Right lobe of liver (tissue), 6 donors: Measurements from ENCODE around the gene SDHAF1. TPM values are rescaled to one million over a fixed set of nuclear protein-coding genes. Genes with fewer than 3 reads are reported as not detected.
"Not testable (repeated sequence)": the region's sequence is repeated elsewhere in the genome, so short reads cannot be mapped to it uniquely, and the experiment has no call there.

ENCODE experiments used
- ATAC-seq, 4 donors: fragments of 200-7000 bp; cut with Tn5 transposase; one replicate each; pipeline ENCODE4 v1.9.1; 2020; ENCODE audit warnings: mild to moderate bottlenecking in 4 of 4, moderate library complexity in 4 of 4
- DNase-seq, 3 donors: peaks; one replicate each; pipeline ENCODE4 v3.0.0-alpha.2; 2020
- H3K27ac ChIP-seq, 3 donors: fragments of 200-600 bp; one replicate each; pipeline ENCODE4 v1.8.0; 2022
- H3K27me3 ChIP-seq, 2 donors: fragments of 200-600 bp; one replicate each; pipeline ENCODE4 v1.8.0; 2022
- H3K36me3 ChIP-seq, 4 donors: fragments of 200-600 bp; sonication (generic) in 1 of 4; one replicate each; pipeline versions ENCODE4 v1.5.1 to v1.8.0; 2017 to 2022; ENCODE audit warnings: control low read depth in 1 of 4
- H3K4me1 ChIP-seq, 4 donors: fragments of 200-600 bp; sonication (generic) in 1 of 4; one replicate each; pipeline versions ENCODE4 v1.5.1 to v1.8.0; 2017 to 2022; ENCODE audit warnings: control low read depth in 1 of 4
- H3K4me3 ChIP-seq, 3 donors: fragments of 200-600 bp; one replicate each; pipeline ENCODE4 v1.8.0; 2022
- H3K9me3 ChIP-seq, 4 donors: fragments of 200-600 bp; sonication (generic) in 1 of 4; one replicate each; pipeline versions ENCODE4 v1.5.1 to v1.8.0; 2017 to 2022; ENCODE audit warnings: control low read depth in 1 of 4
- CTCF ChIP-seq, 4 donors: fragments of 200-600 bp in 3 of 4; fragments of 450-650 bp in 1 of 4; IDR thresholded peaks; one replicate each; pipeline versions ENCODE4 v1.5.1 to v1.8.0; 2016 to 2022; ENCODE audit warnings: antibody characterized with exemption in 4 of 4, mild to moderate bottlenecking in 2 of 4
- POLR2A ChIP-seq: fragments of 450-650 bp; IDR thresholded peaks from one replicate; pipeline ENCODE4 v1.6.1; 2017; ENCODE audit warnings: antibody characterized with exemption, mild to moderate bottlenecking
- WGBS: methylation state at CpG from one replicate; pipeline ENCODE4 v1.1.6; 2018; ENCODE audit warnings: low coverage, low lambda C conversion rate; ENCODE audit not compliant: insufficient coverage; ENCODE audit errors: missing lambda C conversion rate; 5-methylcytosine and 5-hydroxymethylcytosine counted together
- intact Hi-C, 2 donors: fragments of 100-400 bp; cut with DNase I; formaldehyde crosslinking; loops; one replicate each; pipeline versions ENCODE4 v1.11.2 to v1.14.1; 2022
- long read RNA-seq: library from polyadenylated mRNA; unstranded; transcript quantifications from one replicate; pipeline ENCODE4 v2.0.0, GENCODE V29; 2019
- total RNA-seq, 6 experiments: library from RNA; depleted of rRNA in 2 of 6; stranded (reverse); fragments of >200 nt in 2 of 6; fragmentation: NEBNext Ultra II Directional in 3 of 6; extraction: Animal tissue kit (Norgen Biotek cat#: 25700) in 3 of 6; gene quantifications; one replicate each; pipeline versions ENCODE4 v1.1.0 to v1.2.4, GENCODE V29; 2016 to 2023
- donor health status: DM: no; HTN: yes; CAD: no.
- donor health status: DM: no; HTN: no; CAD: no.
- donor health status: DM: no; HTN: no; CAD: no.
- donor health status: DM: no; HTN: yes; CAD: no.
- donor health status: DM: no; HTN: yes; CAD: no.

Gene SDHAF1
- total RNA-seq = 10 to 100 TPM in 4 of 6 experiments, 1 to 10 TPM in 2; 8.4 to 41.9 (median 12.0) TPM
- long read RNA-seq, partial matches to known transcripts = 0 of 3 reads
- long read RNA-seq, other reads (novel, unspliced or antisense) = 0 of 3 reads

GRCh38 chr19:35995048-35995993, at the start of gene SDHAF1:
Gene SDHAF1, plus strand, starts transcription at chr19:35995188. Its CDS starts 87 bp downstream, at chr19:35995275.
- no peaks in the 10 kb centered on the region for H3K36me3 ChIP-seq
- ATAC-seq (peak; percentile 88 to 93 (median 92)), DNase-seq (peak; percentile 98 to 99 (median 99))
- no peaks in the 10 kb centered on the region for H3K27me3 ChIP-seq
- no peaks in the 10 kb centered on the region for H3K9me3 ChIP-seq
- intact Hi-C loops = no loop called here
- no CpG with 5 or more reads among the region's 97 CpGs for WGBS
- H3K4me1 ChIP-seq = peaks cover 0 to 30% (median 12%) of the 10 kb centered on the region in 4 donors
- peak within 1 kb of the TSS; percentile 25 to 88 (median 73) for H3K27ac ChIP-seq
- TF ChIP-seq POLR2A (peak; percentile 87), CTCF (IDR thresholded peaks at IDR 0.05) (peak in 2 of 4 donors; percentile 5 to 10)
- H3K4me3 ChIP-seq = peak within 1 kb of the TSS; percentile 68 to 97 (median 94)

- TF ChIP-seq POLR2A (no peak), CTCF (IDR thresholded peaks at IDR 0.05) (no peak)
- ATAC-seq = no peak
- no peak for DNase-seq
- WGBS = 92% methylated on average over 4 of the region's 4 CpGs
- H3K9me3 ChIP-seq = no peaks in the 10 kb centered on the region
- intact Hi-C loops = no loop called here
- no peaks in the 10 kb centered on the region for H3K27me3 ChIP-seq
- H3K27ac ChIP-seq = no peak overlapping the region
- no peak overlapping the region for H3K4me3 ChIP-seq
- peaks cover 0 to 5% (median 0%) of the 10 kb centered on the region in 4 donors for H3K4me1 ChIP-seq
- no peaks in the 10 kb centered on the region for H3K36me3 ChIP-seq
These were observed 48.8 kb upstream of the SDHAF1 start for GRCh38 chr19:35946203-35946602.

GRCh38 chr19:35949131-35949530, 45.9 kb upstream of the SDHAF1 start:
- H3K4me1 ChIP-seq = no peaks in the 10 kb centered on the region
- no peaks in the 10 kb centered on the region for H3K27me3 ChIP-seq
- intact Hi-C loops = no loop called here
- H3K27ac ChIP-seq = no peak overlapping the region
- no peaks in the 10 kb centered on the region for H3K36me3 ChIP-seq
- H3K4me3 ChIP-seq = no peak overlapping the region
- TF ChIP-seq POLR2A = no peak
- TF ChIP-seq CTCF (IDR thresholded peaks at IDR 0.05) = no peak
- DNase-seq (no peak), ATAC-seq (no peak)
- no peaks in the 10 kb centered on the region for H3K9me3 ChIP-seq
- 13% methylated on average over 1 of the region's 2 CpGs for WGBS

GRCh38 chr19:35955881-35956634, 38.9 kb upstream of the SDHAF1 start:
- H3K27ac ChIP-seq = no peak overlapping the region
- WGBS = 55% methylated on average over 6 of the region's 6 CpGs
- ATAC-seq (no peak), DNase-seq (no peak)
- H3K4me3 ChIP-seq = no peak overlapping the region
- TF ChIP-seq POLR2A (no peak), CTCF (IDR thresholded peaks at IDR 0.05) (no peak)
- peaks cover 0 to 4% of the 10 kb centered on the region in 2 donors for H3K27me3 ChIP-seq
- intact Hi-C loops = no loop called here
- no peaks in the 10 kb centered on the region for H3K36me3 ChIP-seq
- no peaks in the 10 kb centered on the region for H3K9me3 ChIP-seq
- no peaks in the 10 kb centered on the region for H3K4me1 ChIP-seq

- H3K27ac ChIP-seq, H3K9me3 ChIP-seq, ATAC-seq, H3K4me3 ChIP-seq, H3K36me3 ChIP-seq, intact Hi-C loops, H3K4me1 ChIP-seq, H3K27me3 ChIP-seq, DNase-seq: not testable (repeated sequence)
- WGBS = 70% methylated on average over 6 of the region's 8 CpGs
These were observed 37.6 kb upstream of the SDHAF1 start for GRCh38 chr19:35957411-35957810.
